Colonic mucosa (tissue), 4 donors: Measurements from ENCODE around the gene COL23A1. TPM values are rescaled to one million over a fixed set of nuclear protein-coding genes. Genes with fewer than 3 reads are reported as not detected.

ENCODE experiments used
- DNase-seq: peaks from one replicate; pipeline ENCODE4 v3.0.0-alpha.2; 2020
- H3K27ac ChIP-seq: fragments of 200-600 bp; one replicate; pipeline ENCODE4 v1.8.0; 2021
- H3K27me3 ChIP-seq: fragments of 200-600 bp; one replicate; pipeline ENCODE4 v1.8.0; 2021
- H3K36me3 ChIP-seq: fragments of 200-600 bp; one replicate; pipeline ENCODE4 v1.8.0; 2021
- H3K4me1 ChIP-seq: fragments of 200-600 bp; one replicate; pipeline ENCODE4 v1.8.0; 2021; ENCODE audit warnings: mild to moderate bottlenecking
- H3K4me3 ChIP-seq: fragments of 200-600 bp; one replicate; pipeline ENCODE4 v1.8.0; 2021
- H3K9ac ChIP-seq, 2 donors: one replicate each; pipeline ENCODE4 v1.7.0; 2013; ENCODE audit warnings: control low read depth in 2 of 2, low read depth in 2 of 2, low read length in 2 of 2
- H3K9me3 ChIP-seq: fragments of 200-600 bp; one replicate; pipeline ENCODE4 v1.8.0; 2021
- CTCF ChIP-seq: fragments of 200-600 bp; IDR thresholded peaks from one replicate; pipeline ENCODE4 v1.8.0; 2022; ENCODE audit warnings: antibody characterized with exemption, mild to moderate bottlenecking
- intact Hi-C: fragments of 100-400 bp; cut with DNase I; formaldehyde crosslinking; loops from one replicate; pipeline ENCODE4 v1.14.1; 2022
- total RNA-seq, 2 donors: library from RNA; stranded (reverse); fragmentation: NEBNext Ultra II Directional in 1 of 2; extraction: Animal tissue kit (Norgen Biotek cat#: 25700) in 1 of 2; gene quantifications; one replicate each; pipeline ENCODE4 v1.2.1, GENCODE V29; 2021
- donor health status: healthy.
- donor health status: DM: no; HTN: no; CAD: no.
- donor health status: DM: no; HTN: no; CAD: no.

The COL23A1 gene
- total RNA-seq, 2 donors from 2014 or later = 0.37 to 0.49 TPM

GRCh38 chr5:178287791-178288105 lies 302.4 kb downstream of the COL23A1 start:
- Histone ChIP-seq H3K4me1 (no peaks in the 10 kb centered on the region), H3K9me3 (no peaks in the 10 kb centered on the region), H3K27ac (no peak overlapping the region), H3K9ac (no peak overlapping the region), H3K4me3 (no peak overlapping the region), H3K27me3 (no peaks in the 10 kb centered on the region), H3K36me3 (no peaks in the 10 kb centered on the region)
- no peak for DNase-seq
- intact Hi-C loops = no loop called here
- no peak for TF ChIP-seq CTCF

GRCh38 chr5:178287091-178287790 lies 303.0 kb downstream of the COL23A1 start:
- no peaks in the 10 kb centered on the region for H3K4me1 ChIP-seq
- intact Hi-C loops = no loop called here

GRCh38 chr5:178286226-178287090 lies 303.7 kb downstream of the COL23A1 start:
- Histone ChIP-seq H3K9me3 (no peaks in the 10 kb centered on the region), H3K4me3 (no peak overlapping the region), H3K9ac (no peak overlapping the region), H3K27ac (no peak overlapping the region), H3K27me3 (no peaks in the 10 kb centered on the region), H3K4me1 (no peaks in the 10 kb centered on the region), H3K36me3 (no peaks in the 10 kb centered on the region)
- DNase-seq = no peak
- intact Hi-C loops = no loop called here
- TF ChIP-seq CTCF = no peak

More at GRCh38 chr5:178287091-178287790, 303.0 kb downstream of the COL23A1 start:
- no peaks in the 10 kb centered on the region for H3K36me3 ChIP-seq
- DNase-seq = no peak
- no peaks in the 10 kb centered on the region for H3K9me3 ChIP-seq
- H3K27me3 ChIP-seq = no peaks in the 10 kb centered on the region
- no peak overlapping the region for H3K27ac ChIP-seq
- TF ChIP-seq CTCF = no peak
- H3K9ac ChIP-seq = no peak overlapping the region
- H3K4me3 ChIP-seq = no peak overlapping the region

DNA sequence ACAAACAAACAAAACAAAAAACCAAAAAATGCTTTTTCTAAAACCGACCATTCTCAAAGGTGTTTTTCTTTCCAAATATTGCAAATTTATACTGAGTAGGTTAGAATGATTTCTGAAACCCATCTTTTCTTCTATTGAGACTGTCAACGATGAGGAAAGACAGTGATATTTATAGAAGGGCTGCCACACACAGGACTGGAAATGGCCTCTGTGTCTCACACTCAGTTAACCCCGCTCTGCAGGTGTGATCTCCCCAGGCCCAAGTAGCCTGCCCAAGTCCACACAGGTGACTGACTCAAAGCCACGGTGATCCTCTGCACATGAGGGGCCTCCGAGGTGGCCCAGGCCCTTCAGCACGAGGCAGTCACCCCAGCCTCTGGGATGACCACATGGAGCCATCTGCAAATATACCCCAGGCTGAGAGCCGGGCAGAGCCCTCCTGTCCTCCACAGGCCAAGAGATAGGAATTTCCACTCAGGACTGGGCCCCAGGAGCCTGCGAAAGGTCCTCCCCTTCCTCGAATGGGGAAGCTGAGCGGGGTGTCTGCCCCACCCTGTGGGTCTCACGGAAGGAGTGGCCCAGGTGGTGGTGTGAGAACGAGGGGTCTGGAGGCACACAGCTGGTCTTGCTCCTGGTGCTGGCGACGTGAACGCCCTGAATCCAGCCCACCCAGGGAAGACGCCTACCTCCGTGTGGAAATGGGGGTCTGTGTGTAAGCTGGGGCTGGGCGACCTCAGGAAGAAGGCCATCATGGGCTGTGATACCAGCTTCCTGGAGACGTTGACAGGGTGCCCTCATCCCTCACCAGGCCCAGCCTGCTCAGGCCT lies 304.6 kb downstream of the COL23A1 start:
- no peak overlapping the region for H3K27ac ChIP-seq
- H3K36me3 ChIP-seq = no peaks in the 10 kb centered on the region
- intact Hi-C loops = no loop called here
- H3K4me3 ChIP-seq = no peak overlapping the region
- no peaks in the 10 kb centered on the region for H3K27me3 ChIP-seq
- no peak for DNase-seq
- H3K4me1 ChIP-seq = no peaks in the 10 kb centered on the region
- no peak for TF ChIP-seq CTCF
- no peaks in the 10 kb centered on the region for H3K9me3 ChIP-seq
- H3K9ac ChIP-seq = no peak overlapping the region

DNA sequence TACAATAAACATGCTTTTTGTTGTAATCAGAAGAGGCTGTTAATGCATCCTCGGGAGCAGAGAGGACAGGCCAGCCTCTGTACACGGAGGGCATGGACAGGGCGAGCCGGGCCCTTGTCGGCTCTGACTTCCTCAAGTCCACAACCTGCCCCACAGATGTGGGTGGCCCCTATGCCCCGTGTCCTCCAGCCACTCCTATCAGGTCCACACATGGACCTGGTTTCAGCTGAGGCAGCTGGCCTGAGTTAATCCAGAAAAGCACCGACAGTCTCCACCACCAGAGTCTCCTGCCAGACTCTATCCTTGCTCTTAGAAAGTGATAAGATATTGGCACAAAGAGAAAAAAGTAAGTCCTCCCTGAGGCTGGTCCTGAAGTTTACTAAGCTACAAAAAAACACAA lies 305.2 kb downstream of the COL23A1 start:
- no peak overlapping the region for H3K4me3 ChIP-seq
- DNase-seq = no peak
- no peaks in the 10 kb centered on the region for H3K36me3 ChIP-seq
- no peaks in the 10 kb centered on the region for H3K9me3 ChIP-seq
- no peak overlapping the region for H3K27ac ChIP-seq
- H3K9ac ChIP-seq = no peak overlapping the region
- no peaks in the 10 kb centered on the region for H3K27me3 ChIP-seq
- intact Hi-C loops = loop anchor here (5.0 kb wide), 1 partner anchor 557 kb away; no protein-coding TSS in a partner anchor
- no peaks in the 10 kb centered on the region for H3K4me1 ChIP-seq
- TF ChIP-seq CTCF = no peak
